ENCODE measurements around the gene GSN.

The GSN gene

GRCh38 chr9:121325387-121325786 lies 57.4 kb downstream of the GSN start:
- no peak for TF ChIP-seq CTCF (IDR thresholded peaks at IDR 0.05; ENCODE audit: insufficient read depth, low read length, missing control alignments)
- CTCF ChIA-PET: interaction anchor here (0.8 to 1.0 kb wide), 2 partner anchors 24 to 52 kb away, joined by 3 read pairs; no protein-coding TSS in a partner anchor
- POLR2A ChIA-PET: no interaction called here
- H3K4me3 ChIP-seq (ENCODE audit: low read depth, low read length): no peak overlapping the region
- DNase-seq (ENCODE audit: low read depth, low spot score): no peak

GRCh38 chr9:121326130-121326838 lies 58.3 kb downstream of the GSN start:
- ChIA-PET POLR2A (no interaction called here), CTCF (interaction anchor here (0.5 to 2.4 kb wide), 6 partner anchors 13 to 113 kb away, joined by 3 to 8 read pairs (median 6); no protein-coding TSS in a partner anchor)
- TF ChIP-seq CTCF (IDR thresholded peaks at IDR 0.05; ENCODE audit: insufficient read depth, low read length, missing control alignments): no peak
- DNase-seq (ENCODE audit: low read depth, low spot score): peak; percentile 63
- no peak overlapping the region for H3K4me3 ChIP-seq (ENCODE audit: low read depth, low read length)

GRCh38 chr9:121326901-121327613 lies 59.1 kb downstream of the GSN start:
- ChIA-PET POLR2A (no interaction called here), CTCF (interaction anchor here (0.5 to 2.4 kb wide), 7 partner anchors 12 to 115 kb away, joined by 3 to 8 read pairs (median 6); no protein-coding TSS in a partner anchor)
- TF ChIP-seq CTCF (IDR thresholded peaks at IDR 0.05; ENCODE audit: insufficient read depth, low read length, missing control alignments): no peak
- H3K4me3 ChIP-seq (ENCODE audit: low read depth, low read length): no peak overlapping the region
- DNase-seq (ENCODE audit: low read depth, low spot score): no peak

- no peak for DNase-seq (ENCODE audit: low read depth, low spot score)
- ChIA-PET CTCF (interaction anchor here (1.1 to 2.4 kb wide), 5 partner anchors 8 to 117 kb away, joined by 3 to 10 read pairs (median 4); no protein-coding TSS in a partner anchor), POLR2A (no interaction called here)
- no peak for TF ChIP-seq CTCF (IDR thresholded peaks at IDR 0.05; ENCODE audit: insufficient read depth, low read length, missing control alignments)
- no peak overlapping the region for H3K4me3 ChIP-seq (ENCODE audit: low read depth, low read length)
Measured at GRCh38 chr9:121328476-121328875, 60.5 kb downstream of the GSN start.

- DNase-seq (ENCODE audit: low read depth, low spot score): no peak
- ChIA-PET POLR2A (no interaction called here), CTCF (interaction anchor here (1.1 to 4.4 kb wide), 6 partner anchors 9 to 116 kb away, joined by 3 to 26 read pairs (median 9); no protein-coding TSS in a partner anchor)
- TF ChIP-seq CTCF (IDR thresholded peaks at IDR 0.05; ENCODE audit: insufficient read depth, low read length, missing control alignments): no peak
- no peak overlapping the region for H3K4me3 ChIP-seq (ENCODE audit: low read depth, low read length)
Measured at GRCh38 chr9:121328876-121329681, 61.1 kb downstream of the GSN start.
